H1 (cell line): ENCODE results near the gene CHRNA10. TPM values are rescaled to one million over a fixed set of nuclear protein-coding genes. Genes with fewer than 3 reads are reported as not detected.

ENCODE experiments used
- CTCF ChIA-PET: fragments of 300-600 bp; sonication (Branson Sonifier 250); formaldehyde crosslinking; loops from one replicate; lab custom pipeline; 2021; ENCODE audit not compliant: partially characterized antibody; lab: Charles Lee
- POLR2A ChIA-PET: fragments of 300-600 bp; sonication (Branson Sonifier 250); formaldehyde crosslinking; loops from one replicate; lab custom pipeline; 2021; ENCODE audit warnings: inconsistent platforms; ENCODE audit not compliant: partially characterized antibody; lab: Charles Lee
- DNase-seq, 2 experiments: peaks; one replicate each; pipeline versions ENCODE4 v3.0.0 to v3.0.0-alpha.2; 2010 to 2022; ENCODE audit warnings: low spot score in 2 of 2, low read depth in 1 of 2, mixed read lengths in 1 of 2
- FAIRE-seq: peaks from 2 replicates; lab custom pipeline; 2011; peaks lifted over from hg19 to GRCh38; lab: Jason Lieb, UNC
- H2AFZ ChIP-seq: 2 replicates; pipeline ENCODE4 v1.8.1; 2012; ENCODE audit warnings: low read length, inconsistent platforms
- H2AK5ac ChIP-seq: 2 replicates; pipeline ENCODE4 v1.6.1; 2013; ENCODE audit warnings: low read depth, low read length
- H2BK120ac ChIP-seq: replicated peaks from 2 replicates; pipeline ENCODE3; 2013; ENCODE audit warnings: low read depth, low read length, inconsistent platforms
- H2BK12ac ChIP-seq: 2 replicates; pipeline ENCODE4 v1.6.1; 2013; ENCODE audit warnings: low read depth, low read length
- H2BK15ac ChIP-seq: 2 replicates; pipeline ENCODE4 v1.6.1; 2013; ENCODE audit warnings: low read length
- H2BK20ac ChIP-seq: 2 replicates; pipeline ENCODE4 v1.6.1; 2013; ENCODE audit warnings: low read length
- H2BK5ac ChIP-seq: 2 replicates; pipeline ENCODE4 v1.6.1; 2013; ENCODE audit warnings: low read depth, low read length
- H3K14ac ChIP-seq: 2 replicates; pipeline ENCODE4 v1.6.1; 2013; ENCODE audit warnings: inconsistent platforms; ENCODE audit not compliant: insufficient read length
- H3K18ac ChIP-seq: 2 replicates; pipeline ENCODE4 v1.6.1; 2013; ENCODE audit warnings: low read length; ENCODE audit errors: extremely low read depth
- H3K23ac ChIP-seq: 2 replicates; pipeline ENCODE4 v1.6.1; 2013; ENCODE audit warnings: inconsistent platforms; ENCODE audit not compliant: insufficient read length
- H3K23me2 ChIP-seq: 2 replicates; pipeline ENCODE4 v1.6.1; 2013; ENCODE audit warnings: low read depth, low read length
- H3K27ac ChIP-seq: 2 replicates; pipeline ENCODE4 v1.6.1; 2011; ENCODE audit warnings: low read depth, low read length, inconsistent platforms
- H3K27me3 ChIP-seq, 4 experiments: replicated peaks in 1 of 4; 1 replicate in 1 of 4; 2 replicates in 3 of 4; pipeline versions ENCODE4 v1.6.1 to v1.8.1; 2011 to 2013; ENCODE audit warnings: low read length in 3 of 4, mild to moderate bottlenecking in 3 of 4, inconsistent platforms in 2 of 4, mixed read lengths in 2 of 4, moderate library complexity in 1 of 4; ENCODE audit not compliant: control insufficient read depth in 3 of 4, insufficient read depth in 3 of 4; ENCODE audit errors: extremely low read depth in 1 of 4
- H3K36me3 ChIP-seq, 4 experiments: 2 replicates each; pipeline versions ENCODE4 v1.6.1 to v1.8.1; 2011 to 2013; ENCODE audit warnings: mild to moderate bottlenecking in 4 of 4, low read length in 3 of 4, moderate library complexity in 2 of 4, control low read depth in 1 of 4, inconsistent platforms in 1 of 4; ENCODE audit not compliant: insufficient read depth in 4 of 4, control insufficient read depth in 2 of 4
- H3K4ac ChIP-seq: replicated peaks from 2 replicates; pipeline ENCODE3; 2013; ENCODE audit warnings: low read length, low read depth, mixed read lengths, inconsistent platforms; ENCODE audit not compliant: insufficient read length
- H3K4me1 ChIP-seq, 4 experiments: replicated peaks in 1 of 4; 1 replicate in 1 of 4; 2 replicates in 3 of 4; pipeline versions ENCODE4 v1.6.1 to v1.8.1; 2011 to 2013; ENCODE audit warnings: low read length in 3 of 4, inconsistent platforms in 2 of 4, mixed read lengths in 1 of 4; ENCODE audit not compliant: insufficient read depth in 4 of 4, control insufficient read depth in 3 of 4
- H3K4me2 ChIP-seq, 2 experiments: 2 replicates each; pipeline versions ENCODE4 v1.6.1 to v1.8.1; 2011 to 2013; ENCODE audit warnings: low read depth in 2 of 2, low read length in 2 of 2, control low read depth in 1 of 2, inconsistent platforms in 1 of 2, mild to moderate bottlenecking in 1 of 2; ENCODE audit not compliant: insufficient read depth in 1 of 2
- H3K4me3 ChIP-seq, 4 experiments: fragments of 200-600, 300-600 bp in 1 of 4; sonication (generic), shearing (Covaris generic), sonication (Bioruptor Twin) in 1 of 4; 2 replicates each; pipeline versions ENCODE4 v1.5.1 to v1.8.1; 2011 to 2016; ENCODE audit warnings: low read length in 4 of 4, low read depth in 3 of 4, control low read depth in 2 of 4, inconsistent platforms in 2 of 4, mild to moderate bottlenecking in 2 of 4, mixed read lengths in 1 of 4, moderate library complexity in 1 of 4; ENCODE audit not compliant: insufficient read depth in 2 of 4; ENCODE audit errors: extremely low read depth in 1 of 4
- H3K56ac ChIP-seq: replicated peaks from 2 replicates; pipeline ENCODE3; 2013; ENCODE audit warnings: low read depth, mild to moderate bottlenecking, mixed read lengths, low read length, inconsistent platforms; ENCODE audit not compliant: insufficient read length
- H3K79me1 ChIP-seq: 2 replicates; pipeline ENCODE4 v1.6.1; 2013; ENCODE audit warnings: low read depth, low read length, control low read depth
- H3K79me2 ChIP-seq, 2 experiments: 2 replicates each; pipeline versions ENCODE4 v1.6.1 to v1.8.1; 2012 to 2013; ENCODE audit warnings: low read length in 2 of 2, mild to moderate bottlenecking in 2 of 2, inconsistent platforms in 1 of 2; ENCODE audit not compliant: insufficient read depth in 2 of 2, control insufficient read depth in 1 of 2
- H3K9ac ChIP-seq, 4 experiments: replicated peaks in 1 of 4; 1 replicate in 1 of 4; 2 replicates in 3 of 4; pipeline versions ENCODE4 v1.6.1 to v1.8.1; 2011 to 2013; ENCODE audit warnings: low read depth in 3 of 4, low read length in 3 of 4, control low read depth in 2 of 4, mild to moderate bottlenecking in 2 of 4, moderate library complexity in 2 of 4, inconsistent platforms in 1 of 4; ENCODE audit errors: extremely low read depth in 1 of 4
- H3K9me3 ChIP-seq, 2 experiments: 2 replicates each; pipeline versions ENCODE4 v1.6.1 to v1.8.1; 2012 to 2013; ENCODE audit warnings: mild to moderate bottlenecking in 2 of 2, moderate library complexity in 2 of 2, control low read depth in 1 of 2, inconsistent platforms in 1 of 2, low read depth in 1 of 2, low read length in 1 of 2, mixed read lengths in 1 of 2; ENCODE audit not compliant: insufficient read depth in 2 of 2
- H4K20me1 ChIP-seq, 2 experiments: replicated peaks in 1 of 2; 2 replicates each; pipeline versions ENCODE3 to v1.8.1; 2011 to 2013; ENCODE audit warnings: inconsistent platforms in 2 of 2, low read length in 2 of 2, mild to moderate bottlenecking in 1 of 2; ENCODE audit not compliant: insufficient read depth in 2 of 2, control insufficient read depth in 1 of 2
- H4K5ac ChIP-seq: 2 replicates; pipeline ENCODE4 v1.6.1; 2013; ENCODE audit warnings: low read length, low read depth, mixed read lengths, inconsistent platforms; ENCODE audit not compliant: insufficient read length
- H4K8ac ChIP-seq: 2 replicates; pipeline ENCODE4 v1.8.0; 2013; ENCODE audit warnings: mild to moderate bottlenecking, moderate library complexity, low read length, inconsistent platforms; ENCODE audit not compliant: insufficient read depth; ENCODE audit errors: extremely low read depth
- H4K91ac ChIP-seq: replicated peaks from 2 replicates; pipeline ENCODE3; 2013; ENCODE audit warnings: low read length, mixed read lengths, inconsistent platforms; ENCODE audit not compliant: insufficient read length
- BCL11A ChIP-seq, 2 experiments: IDR thresholded peaks; one replicate each; pipeline ENCODE4 v1.6.1; 2011; ENCODE audit warnings: low read depth in 2 of 2, low read length in 2 of 2, mild to moderate bottlenecking in 2 of 2
- CBX8 ChIP-seq: fragments of 300-800, 300-1000 bp; sonication (generic); IDR thresholded peaks from 2 replicates; pipeline ENCODE4 v1.7.1; 2016; ENCODE audit warnings: low read depth, low read length, borderline replicate concordance
- CEBPB ChIP-seq: IDR thresholded peaks from 2 replicates; pipeline ENCODE4 v1.6.1; 2012; ENCODE audit warnings: low read depth, low read length
- CHD2 ChIP-seq: IDR thresholded peaks from 2 replicates; pipeline ENCODE4 v1.6.1; 2012; ENCODE audit warnings: low read length, improper control_type of control experiment
- EP300 ChIP-seq, 2 experiments: IDR thresholded peaks; 1 replicate in 1 of 2; 2 replicates in 1 of 2; pipeline ENCODE4 v1.6.1; 2011 to 2012; ENCODE audit warnings: low read depth in 2 of 2, low read length in 2 of 2, mild to moderate bottlenecking in 2 of 2, borderline replicate concordance in 1 of 2, inconsistent platforms in 1 of 2, moderate library complexity in 1 of 2
- FOSL1 ChIP-seq: IDR thresholded peaks from 2 replicates; pipeline ENCODE4 v1.6.1; 2011; ENCODE audit warnings: mild to moderate bottlenecking, low read depth, low read length, moderate library complexity; ENCODE audit not compliant: insufficient read depth
- NRF1 ChIP-seq: IDR thresholded peaks from 2 replicates; pipeline ENCODE4 v1.6.1; 2011; ENCODE audit warnings: mild to moderate bottlenecking, low read depth, low read length, improper control_type of control experiment
- POLR2AphosphoS5 ChIP-seq: IDR thresholded peaks from 2 replicates; pipeline ENCODE4 v1.6.1; 2011; ENCODE audit warnings: low read depth, low read length
- RNF2 ChIP-seq: fragments of 200-900, 300-1000 bp; sonication (generic); IDR thresholded peaks from 2 replicates; pipeline ENCODE4 v1.7.1; 2016; ENCODE audit warnings: borderline replicate concordance, low read depth, mild to moderate bottlenecking, antibody characterized with exemption, low read length; ENCODE audit not compliant: poor library complexity, severe bottlenecking; ENCODE audit errors: missing control alignments
- SAP30 ChIP-seq: fragments of 300-600 bp; sonication (generic); IDR thresholded peaks from 2 replicates; pipeline ENCODE4 v1.7.1; 2012; ENCODE audit warnings: low read length, moderate library complexity, mild to moderate bottlenecking, inconsistent platforms; ENCODE audit not compliant: insufficient read depth, insufficient replicate concordance
- SP2 ChIP-seq: IDR thresholded peaks from 2 replicates; pipeline ENCODE4 v1.6.1; 2012; ENCODE audit warnings: mild to moderate bottlenecking, low read length, inconsistent platforms
- TBP ChIP-seq: IDR thresholded peaks from 2 replicates; pipeline ENCODE4 v1.6.1; 2011; ENCODE audit warnings: low read depth, low read length, improper control_type of control experiment
- WGBS, 2 experiments: shearing (Covaris generic) in 1 of 2; methylation state at CpG; one replicate each; pipeline versions ENCODE4 v1.1.6 to v1.1.7; 2013 to 2015; ENCODE audit warnings: low lambda C conversion rate in 2 of 2, mixed read lengths in 2 of 2, inconsistent platforms in 1 of 2, low coverage in 1 of 2, missing lambda C conversion rate in 1 of 2; ENCODE audit not compliant: insufficient replicate concordance in 2 of 2, insufficient coverage in 1 of 2, insufficient read length in 1 of 2; ENCODE audit errors: extremely low coverage in 1 of 2, missing lambda C conversion rate in 1 of 2; 5-methylcytosine and 5-hydroxymethylcytosine counted together
- polyA plus RNA-seq, 7 experiments: library from polyadenylated mRNA; depleted of rRNA in 3 of 7; stranded (reverse) in 5 of 7; unstranded in 2 of 7; fragments of >200 nt in 5 of 7; fragments of 200-250 nt in 2 of 7; gene quantifications; 1 replicate in 5 of 7; 2 replicates in 1 of 7; 4 replicates in 1 of 7; pipeline versions ENCODE4 v1.2.1 to v1.2.3, GENCODE V29; 2011 to 2013; ENCODE audit warnings: missing spikeins in 2 of 7, mixed read lengths in 2 of 7
- total RNA-seq: library from RNA; stranded (reverse); fragmentation: NEBNext Ultra II Directional; extraction: Animal tissue kit (Norgen Biotek cat#: 25700); gene quantifications from 2 replicates; pipeline ENCODE4 v1.2.1, GENCODE V29; 2021

CHRNA10 gene
- total and polyA plus RNA-seq, 2 of the 8 experiments (the other 6 are each of a cell fraction or from before 2014, with no cell fraction given), result 0.68 to 1.3 TPM

DNA sequence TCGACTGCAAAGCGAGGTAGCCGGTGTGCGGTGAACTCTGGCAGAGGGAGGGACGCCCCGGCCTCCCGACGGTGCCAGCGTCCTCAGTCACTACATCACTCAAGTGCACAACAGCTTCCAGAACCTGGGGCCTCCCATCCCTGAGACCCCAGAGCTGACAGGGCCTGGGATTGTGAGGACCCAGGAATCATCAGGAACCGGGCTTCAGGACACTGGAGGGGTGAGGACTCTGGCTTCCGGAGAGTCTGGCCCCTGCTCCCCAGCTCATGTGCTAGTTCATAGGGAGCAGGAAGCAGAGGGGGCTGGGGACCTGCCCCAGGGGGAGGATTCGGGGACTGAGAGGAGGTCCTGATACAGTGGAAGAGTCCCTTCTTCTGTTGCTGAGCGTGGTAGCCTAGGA is 34.0 kb downstream of the CHRNA10 start:
- no peak overlapping the region for H2AFZ ChIP-seq
- H4K20me1 ChIP-seq, result no peaks in the 10 kb centered on the region
- no peak overlapping the region for H4K8ac ChIP-seq
- H4K91ac ChIP-seq, result no peak overlapping the region
- no peaks in the 10 kb centered on the region for H3K79me2 ChIP-seq
- H3K9ac ChIP-seq, result no peak overlapping the region
- no peaks in the 10 kb centered on the region for H3K36me3 ChIP-seq
- no peak overlapping the region for H3K4me3 ChIP-seq
- H3K18ac ChIP-seq, result no peak overlapping the region
- H2BK5ac ChIP-seq, result no peak overlapping the region
- no peak overlapping the region for H3K4ac ChIP-seq
- no peak overlapping the region for H2BK120ac ChIP-seq
- no peak overlapping the region for H2BK20ac ChIP-seq
- no peak overlapping the region for H2BK15ac ChIP-seq
- 82% methylated on average over 9 of the region's 13 CpGs; no CpG with 5 or more reads in 1 of the 2 experiments for WGBS, 2 experiments
- POLR2A ChIA-PET, result interaction anchor here (1.4 kb wide), 1 partner anchor 259 kb away, joined by 5 read pairs; the partner anchor contains the start of gene ZNF195
- H3K4me1 ChIP-seq, result peaks cover 0 to 4% (median 1%) of the 10 kb centered on the region in 4 experiments; a peak in 1 of 7 replicates
- no peak overlapping the region for H3K56ac ChIP-seq
- H3K23ac ChIP-seq, result no peak overlapping the region
- DNase-seq (no peak), FAIRE-seq (no peak)
- H2BK12ac ChIP-seq, result no peak overlapping the region
- TF ChIP-seq SAP30 (no peak), RNF2 (no peak), EP300 (IDR thresholded peaks at IDR 0.05; ENCODE audit: borderline replicate concordance in 1 of 2, low read depth in 2 of 2, low read length in 2 of 2) (no peak), BCL11A (IDR thresholded peaks at IDR 0.05; ENCODE audit: low read depth in 2 of 2, low read length in 2 of 2) (no peak), CHD2 (no peak), POLR2AphosphoS5 (no peak), TBP (no peak), FOSL1 (no peak), SP2 (no peak), CEBPB (no peak), NRF1 (no peak), CBX8 (no peak)
- H3K14ac ChIP-seq, result no peak overlapping the region
- peaks cover 10% of the 10 kb centered on the region; the same call in 1 of the 2 replicates for H3K23me2 ChIP-seq
- CTCF ChIA-PET, result interaction anchor here (0.9 to 1.5 kb wide), 2 partner anchors 10 to 212 kb away, joined by 3 to 4 read pairs; no protein-coding TSS in a partner anchor
- no peak overlapping the region for H4K5ac ChIP-seq
- H3K79me1 ChIP-seq, result no peaks in the 10 kb centered on the region
- H3K9me3 ChIP-seq, result no peaks in the 10 kb centered on the region
- no peak overlapping the region for H2AK5ac ChIP-seq
- H3K27ac ChIP-seq, result no peak overlapping the region
- H3K4me2 ChIP-seq, result no peak overlapping the region
- peaks cover 0 to 6% (median 0%) of the 10 kb centered on the region in 4 experiments; a peak in 3 of 7 replicates for H3K27me3 ChIP-seq
